Measurements from ENCODE around the gene ANKAR. TPM values are rescaled to one million over a fixed set of nuclear protein-coding genes. Genes with fewer than 3 reads are reported as not detected.
"Not testable (repeated sequence)": the region's sequence is repeated elsewhere in the genome, so short reads cannot be mapped to it uniquely, and the experiment has no call there.

The ANKAR gene
- total RNA-seq, 1 experiment from 2014 or later, result 3.5 TPM

GRCh38 chr2:189709501-189710221 lies 35.2 kb downstream of the ANKAR start:
- intact Hi-C loops (cut with micrococcal nuclease; ENCODE audit: unreplicated experiment), result no loop called here
- H3K4me1 ChIP-seq (ENCODE audit: insufficient read depth, low read length, poor library complexity, severe bottlenecking), result no peaks in the 10 kb centered on the region
- POLR2A ChIA-PET (ENCODE audit: low non-redundant PET), result interaction anchor here (0.5 kb wide), 1 partner anchor 29 kb away, joined by 5 read pairs; no protein-coding TSS in a partner anchor
- TF ChIP-seq EZH2 (IDR thresholded peaks at IDR 0.05; ENCODE audit: borderline replicate concordance, low read depth, low read length, poor library complexity, severe bottlenecking) (no peak), CTCF (conservative IDR thresholded peaks at IDR 0.05; ENCODE audit: low read depth, low read length) (no peak)
- H3K36me3 ChIP-seq (ENCODE audit: insufficient read depth, low read length, poor library complexity, severe bottlenecking), result no peaks in the 10 kb centered on the region
- no TSS peak for BruUV-seq (replicated peaks)
- no peak overlapping the region for H3K27ac ChIP-seq (ENCODE audit: low read depth, low read length, poor library complexity, severe bottlenecking)
- H3K9me3 ChIP-seq (ENCODE audit: low read depth, low read length, poor library complexity, severe bottlenecking), result no peaks in the 10 kb centered on the region
- DNase-seq (ENCODE audit: low spot score), result no peak
- no peak overlapping the region for H3K4me3 ChIP-seq (ENCODE audit: low read depth, low read length, poor library complexity, severe bottlenecking)
- no peaks in the 10 kb centered on the region for H3K27me3 ChIP-seq (replicated peaks; ENCODE audit: insufficient read depth, low read depth, low read length, poor library complexity)
- CTCF ChIA-PET, result no interaction called here

- DNase-seq (ENCODE audit: low spot score); H3K27ac ChIP-seq (ENCODE audit: low read depth, low read length, poor library complexity, severe bottlenecking); intact Hi-C loops (cut with micrococcal nuclease; ENCODE audit: unreplicated experiment); H3K9me3 ChIP-seq (ENCODE audit: low read depth, low read length, poor library complexity, severe bottlenecking); H3K27me3 ChIP-seq (replicated peaks; ENCODE audit: insufficient read depth, low read depth, low read length, poor library complexity); H3K36me3 ChIP-seq (ENCODE audit: insufficient read depth, low read length, poor library complexity, severe bottlenecking); CTCF ChIA-PET; POLR2A ChIA-PET (ENCODE audit: low non-redundant PET); H3K4me3 ChIP-seq (ENCODE audit: low read depth, low read length, poor library complexity, severe bottlenecking); BruUV-seq (replicated peaks); H3K4me1 ChIP-seq (ENCODE audit: insufficient read depth, low read length, poor library complexity, severe bottlenecking): not testable (repeated sequence)
Measured at GRCh38 chr2:189717593-189717992, 43.1 kb downstream of the ANKAR start.

- no TSS peak for BruUV-seq (replicated peaks)
- intact Hi-C loops (cut with micrococcal nuclease; ENCODE audit: unreplicated experiment), result no loop called here
- CTCF ChIA-PET, result no interaction called here
- no peak overlapping the region for H3K4me3 ChIP-seq (ENCODE audit: low read depth, low read length, poor library complexity, severe bottlenecking)
- H3K9me3 ChIP-seq (ENCODE audit: low read depth, low read length, poor library complexity, severe bottlenecking), result no peaks in the 10 kb centered on the region
- no peak for TF ChIP-seq CTCF (conservative IDR thresholded peaks at IDR 0.05; ENCODE audit: low read depth, low read length)
- no peak for TF ChIP-seq EZH2 (IDR thresholded peaks at IDR 0.05; ENCODE audit: borderline replicate concordance, low read depth, low read length, poor library complexity, severe bottlenecking)
- no peak for DNase-seq (ENCODE audit: low spot score)
- no peaks in the 10 kb centered on the region for H3K4me1 ChIP-seq (ENCODE audit: insufficient read depth, low read length, poor library complexity, severe bottlenecking)
- H3K27ac ChIP-seq (ENCODE audit: low read depth, low read length, poor library complexity, severe bottlenecking), result no peak overlapping the region
- no peaks in the 10 kb centered on the region for H3K36me3 ChIP-seq (ENCODE audit: insufficient read depth, low read length, poor library complexity, severe bottlenecking)
- POLR2A ChIA-PET (ENCODE audit: low non-redundant PET), result no interaction called here
- no peaks in the 10 kb centered on the region for H3K27me3 ChIP-seq (replicated peaks; ENCODE audit: insufficient read depth, low read depth, low read length, poor library complexity)
Measured at GRCh38 chr2:189719571-189719970, 45.1 kb downstream of the ANKAR start.

DNA sequence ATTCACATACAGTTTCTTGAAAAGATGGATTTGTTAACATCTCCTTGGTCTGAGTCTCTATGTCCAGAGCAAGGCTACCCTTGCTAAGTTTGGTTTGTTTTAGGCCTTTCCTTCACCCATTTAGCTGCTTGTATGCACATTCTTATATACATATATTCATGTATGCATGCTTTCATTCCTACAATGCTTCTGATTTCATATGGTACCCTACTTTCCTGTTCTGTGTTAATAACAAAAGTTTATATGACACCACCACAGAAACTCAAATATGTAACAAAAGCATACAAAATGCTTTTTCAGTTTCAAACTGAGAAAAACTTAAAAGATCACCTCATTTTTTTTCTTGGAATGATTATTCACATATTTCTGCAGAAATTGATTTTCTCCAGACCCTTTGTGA lies 48.7 kb downstream of the ANKAR start:
- H3K27me3 ChIP-seq (replicated peaks; ENCODE audit: insufficient read depth, low read depth, low read length, poor library complexity), result no peaks in the 10 kb centered on the region
- no peak for DNase-seq (ENCODE audit: low spot score)
- no peaks in the 10 kb centered on the region for H3K36me3 ChIP-seq (ENCODE audit: insufficient read depth, low read length, poor library complexity, severe bottlenecking)
- H3K9me3 ChIP-seq (ENCODE audit: low read depth, low read length, poor library complexity, severe bottlenecking), result no peaks in the 10 kb centered on the region
- H3K4me3 ChIP-seq (ENCODE audit: low read depth, low read length, poor library complexity, severe bottlenecking), result no peak overlapping the region
- CTCF ChIA-PET, result no interaction called here
- POLR2A ChIA-PET (ENCODE audit: low non-redundant PET), result interaction anchor here (0.7 kb wide), 1 partner anchor 39 kb away, joined by 15 read pairs; no protein-coding TSS in a partner anchor
- no peak overlapping the region for H3K27ac ChIP-seq (ENCODE audit: low read depth, low read length, poor library complexity, severe bottlenecking)
- BruUV-seq (replicated peaks), result no TSS peak
- no peak for TF ChIP-seq EZH2 (IDR thresholded peaks at IDR 0.05; ENCODE audit: borderline replicate concordance, low read depth, low read length, poor library complexity, severe bottlenecking)
- TF ChIP-seq CTCF (conservative IDR thresholded peaks at IDR 0.05; ENCODE audit: low read depth, low read length), result no peak
- intact Hi-C loops (cut with micrococcal nuclease; ENCODE audit: unreplicated experiment), result no loop called here
- H3K4me1 ChIP-seq (ENCODE audit: insufficient read depth, low read length, poor library complexity, severe bottlenecking), result no peaks in the 10 kb centered on the region
